Endothelial cell of umbilical vein (primary cell): Measurements from ENCODE around the gene TSPAN5. TPM values are rescaled to one million over a fixed set of nuclear protein-coding genes. Genes with fewer than 3 reads are reported as not detected.

ENCODE experiments used
- BruUV-seq: library from RNA; stranded (reverse); fragments of 400-500 nt; replicated peaks from 2 replicates; lab custom pipeline; 2021; lab: Mats Ljungman, UMichigan
- CTCF ChIA-PET: fragments of 300-600, 350-600 bp; sonication (Branson Sonifier 250); formaldehyde crosslinking; loops from one replicate; lab custom pipeline; 2021; ENCODE audit warnings: antibody characterized with exemption, inconsistent platforms; lab: Charles Lee
- POLR2A ChIA-PET: fragments of 300-600, 350-600 bp; sonication (Branson Sonifier 250); formaldehyde crosslinking; loops from one replicate; lab custom pipeline; 2021; ENCODE audit warnings: antibody characterized with exemption, inconsistent platforms; lab: Charles Lee
- DNase-seq: peaks from one replicate; pipeline ENCODE4 v3.0.0-alpha.2; 2011; ENCODE audit warnings: low read depth, low spot score
- FAIRE-seq: peaks from 2 replicates; lab custom pipeline; 2011; peaks lifted over from hg19 to GRCh38; lab: Jason Lieb, UNC
- H2AFZ ChIP-seq: 2 replicates; pipeline ENCODE4 v1.6.0; 2012; ENCODE audit warnings: low read depth, low read length, control low read depth, inconsistent platforms
- H3K27ac ChIP-seq: 2 replicates; pipeline ENCODE4 v1.5.1; 2011; ENCODE audit warnings: low read depth, mild to moderate bottlenecking, control low read depth, low read length, moderate library complexity; ENCODE audit not compliant: insufficient read depth
- H3K27me3 ChIP-seq, 2 experiments: 2 replicates each; pipeline versions ENCODE4 v1.6.0 to v1.6.1; 2011; ENCODE audit warnings: low read length in 2 of 2, mixed read lengths in 1 of 2; ENCODE audit not compliant: control insufficient read depth in 2 of 2, insufficient read depth in 2 of 2
- H3K36me3 ChIP-seq, 2 experiments: 2 replicates in 1 of 2; 3 replicates in 1 of 2; pipeline ENCODE4 v1.5.1; 2011; ENCODE audit warnings: low read length in 2 of 2, mild to moderate bottlenecking in 1 of 2, moderate library complexity in 1 of 2; ENCODE audit not compliant: control insufficient read depth in 2 of 2, insufficient read depth in 2 of 2; ENCODE audit errors: extremely low read depth in 1 of 2
- H3K4me1 ChIP-seq: 3 replicates; pipeline ENCODE4 v1.5.1; 2011; ENCODE audit warnings: mild to moderate bottlenecking, low read length; ENCODE audit not compliant: control insufficient read depth, insufficient read depth; ENCODE audit errors: extremely low read depth
- H3K4me2 ChIP-seq: 2 replicates; pipeline ENCODE4 v1.6.1; 2011; ENCODE audit warnings: low read length, control low read depth, mixed read lengths; ENCODE audit not compliant: insufficient read depth
- H3K4me3 ChIP-seq, 3 experiments: fragments of 200-600 bp in 1 of 3; sonication (generic), shearing (Covaris generic) in 1 of 3; replicated peaks in 1 of 3; 2 replicates each; pipeline ENCODE4 v1.5.1; 2011 to 2016; ENCODE audit warnings: control low read depth in 3 of 3, low read length in 3 of 3, mild to moderate bottlenecking in 2 of 3, inconsistent platforms in 1 of 3, low read depth in 1 of 3, moderate library complexity in 1 of 3; ENCODE audit not compliant: insufficient read depth in 1 of 3
- H3K79me2 ChIP-seq: 2 replicates; pipeline ENCODE4 v1.6.0; 2012; ENCODE audit warnings: low read length, inconsistent platforms; ENCODE audit not compliant: control insufficient read depth, insufficient read depth
- H3K9ac ChIP-seq: replicated peaks from 2 replicates; pipeline ENCODE3; 2011; ENCODE audit warnings: low read length, control low read depth; ENCODE audit not compliant: insufficient read depth; ENCODE audit errors: extremely low read depth
- H3K9me1 ChIP-seq: replicated peaks from 3 replicates; pipeline ENCODE4 v1.6.0; 2011; ENCODE audit warnings: mild to moderate bottlenecking, low read length; ENCODE audit not compliant: control insufficient read depth, insufficient read depth; ENCODE audit errors: extremely low read depth
- H3K9me3 ChIP-seq: replicated peaks from 2 replicates; pipeline ENCODE4 v1.5.1; 2012; ENCODE audit warnings: low read length, inconsistent platforms; ENCODE audit not compliant: control insufficient read depth, insufficient read depth
- H4K20me1 ChIP-seq: replicated peaks from 2 replicates; pipeline ENCODE3; 2011; ENCODE audit warnings: mild to moderate bottlenecking, low read length; ENCODE audit not compliant: control insufficient read depth, insufficient read depth; ENCODE audit errors: extremely low read depth
- CTCF ChIP-seq, 2 donors: IDR thresholded peaks; 1 replicate in 1 of 2; 2 replicates in 1 of 2; pipeline ENCODE4 v1.5.1; 2011; ENCODE audit warnings: low read length in 2 of 2, mild to moderate bottlenecking in 2 of 2, moderate library complexity in 2 of 2, control low read depth in 1 of 2, inconsistent platforms in 1 of 2, low read depth in 1 of 2; ENCODE audit not compliant: insufficient read depth in 1 of 2; ENCODE audit errors: extremely low read depth in 1 of 2
- EZH2 ChIP-seq: IDR thresholded peaks from 2 replicates; pipeline ENCODE4 v1.6.1; 2012; ENCODE audit warnings: borderline replicate concordance, low read depth, mild to moderate bottlenecking, moderate library complexity, low read length, inconsistent platforms; ENCODE audit not compliant: severe bottlenecking
- FOS ChIP-seq: IDR thresholded peaks from 2 replicates; pipeline ENCODE4 v1.6.1; 2011; ENCODE audit warnings: mild to moderate bottlenecking, low read length, moderate library complexity, borderline replicate concordance; ENCODE audit not compliant: insufficient read depth
- GATA2 ChIP-seq: IDR thresholded peaks from 2 replicates; pipeline ENCODE4 v1.7.0; 2011; ENCODE audit warnings: low read depth, mild to moderate bottlenecking, moderate library complexity, mixed read lengths, low read length; ENCODE audit not compliant: insufficient read length, insufficient read depth
- MYC ChIP-seq: IDR thresholded peaks from one replicate; pipeline ENCODE4 v1.6.1; 2011; ENCODE audit warnings: mild to moderate bottlenecking, low read depth, low read length
- POLR2A ChIP-seq: IDR thresholded peaks from 2 replicates; pipeline ENCODE4 v1.6.1; 2012; ENCODE audit warnings: low read depth, mild to moderate bottlenecking, control low read depth, low read length
- dilution Hi-C: fragments of 300-500 bp; cut with MboI; formaldehyde crosslinking; loops from one replicate; pipeline ENCODE4 v1.15.0; 2019; ENCODE audit warnings: low sequenced_read_pairs; ENCODE audit not compliant: extremely low pct_ligation_motif_present
- intact Hi-C: fragments of 100-400 bp; cut with micrococcal nuclease; formaldehyde crosslinking; loops from one replicate; pipeline ENCODE4 v1.10.0; 2022
- polyA plus RNA-seq, 4 experiments: library from polyadenylated mRNA; depleted of rRNA in 3 of 4; stranded (reverse) in 3 of 4; unstranded in 1 of 4; fragments of >200 nt; gene quantifications; 2 replicates each; pipeline versions ENCODE4 v1.2.1 to v1.2.3, GENCODE V29; 2011 to 2012; ENCODE audit warnings: missing spikeins in 1 of 4
- total RNA-seq: library from RNA; stranded (reverse); gene quantifications from 2 replicates; pipeline ENCODE4 v1.2.3, GENCODE V29; 2021

Gene TSPAN5
- total and polyA plus RNA-seq, 2 donors (not counting 3 experiments of a cell fraction or from before 2014, with no cell fraction given), result 45.1 to 50.2 TPM

- intact Hi-C loops, result loop anchor here (10.0 kb wide), 2 partner anchors 242 to 312 kb away; partner anchors contain the start of genes EIF4E and METAP1
- Histone ChIP-seq H3K9ac (no peak overlapping the region), H3K36me3 (no peaks in the 10 kb centered on the region), H2AFZ (no peak overlapping the region), H3K27ac (no peak overlapping the region), H4K20me1 (no peaks in the 10 kb centered on the region), H3K9me1 (no peaks in the 10 kb centered on the region), H3K4me1 (peaks cover 43% of the 10 kb centered on the region), H3K4me3 (no peak overlapping the region), H3K9me3 (no peaks in the 10 kb centered on the region), H3K79me2 (no peaks in the 10 kb centered on the region), H3K4me2 (no peak overlapping the region), H3K27me3 (no peaks in the 10 kb centered on the region)
- ChIA-PET POLR2A (interaction anchor here (0.7 kb wide), 2 partner anchors 11 to 171 kb away, joined by 3 to 6 read pairs; no protein-coding TSS in a partner anchor), CTCF (interaction anchor here (0.8 to 1.8 kb wide), 5 partner anchors 8 to 422 kb away, joined by 3 to 7 read pairs (median 5); partner anchors contain the start of gene RAP1GDS1)
- TF ChIP-seq GATA2 (peak; percentile 83), POLR2A (no peak)
- FAIRE-seq (peak; percentile 89), DNase-seq (peak; percentile 93)
- BruUV-seq, result no TSS peak
- dilution Hi-C loops, result no loop called here
Observed at GRCh38 chr4:98682719-98683118, 24.3 kb upstream of the TSPAN5 start.

GRCh38 chr4:98680806-98681205, 22.4 kb upstream of the TSPAN5 start:
- H3K27ac ChIP-seq, result no peak overlapping the region
- no peaks in the 10 kb centered on the region for H3K36me3 ChIP-seq
- no peak overlapping the region for H2AFZ ChIP-seq
- POLR2A ChIA-PET, result no interaction called here
- intact Hi-C loops, result loop anchor here (10.0 kb wide), 2 partner anchors 244 to 314 kb away; partner anchors contain the start of genes EIF4E and METAP1
- peak; percentile 52 for TF ChIP-seq POLR2A
- no peak for TF ChIP-seq FOS
- TF ChIP-seq GATA2, result peak; percentile 11
- no peak for TF ChIP-seq MYC
- TF ChIP-seq EZH2, result no peak
- TF ChIP-seq CTCF (IDR thresholded peaks at IDR 0.05; ENCODE audit: extremely low read depth in 1 of 2, insufficient read depth in 1 of 2, low read depth in 1 of 2, low read length in 2 of 2), result no peak
- dilution Hi-C loops, result no loop called here
- no peaks in the 10 kb centered on the region for H3K9me1 ChIP-seq
- H3K9ac ChIP-seq, result no peak overlapping the region
- DNase-seq (peak; percentile 85), FAIRE-seq (no peak)
- peaks cover 32% of the 10 kb centered on the region for H3K4me1 ChIP-seq
- no peaks in the 10 kb centered on the region for H3K27me3 ChIP-seq
- no peaks in the 10 kb centered on the region for H4K20me1 ChIP-seq
- H3K79me2 ChIP-seq, result no peaks in the 10 kb centered on the region
- H3K4me3 ChIP-seq, result no peak overlapping the region
- CTCF ChIA-PET, result interaction anchor here (1.2 to 1.5 kb wide), 3 partner anchors 12 to 213 kb away, joined by 3 to 8 read pairs (median 6); no protein-coding TSS in a partner anchor
- no peak overlapping the region for H3K4me2 ChIP-seq
- H3K9me3 ChIP-seq, result no peaks in the 10 kb centered on the region
- BruUV-seq, result no TSS peak
